ENCODE results near the gene IGSF8. TPM values are rescaled to one million over a fixed set of nuclear protein-coding genes. Genes with fewer than 3 reads are reported as not detected.

The IGSF8 gene
- total RNA-seq, 1 experiment from 2014 or later = 35.6 TPM

DNA sequence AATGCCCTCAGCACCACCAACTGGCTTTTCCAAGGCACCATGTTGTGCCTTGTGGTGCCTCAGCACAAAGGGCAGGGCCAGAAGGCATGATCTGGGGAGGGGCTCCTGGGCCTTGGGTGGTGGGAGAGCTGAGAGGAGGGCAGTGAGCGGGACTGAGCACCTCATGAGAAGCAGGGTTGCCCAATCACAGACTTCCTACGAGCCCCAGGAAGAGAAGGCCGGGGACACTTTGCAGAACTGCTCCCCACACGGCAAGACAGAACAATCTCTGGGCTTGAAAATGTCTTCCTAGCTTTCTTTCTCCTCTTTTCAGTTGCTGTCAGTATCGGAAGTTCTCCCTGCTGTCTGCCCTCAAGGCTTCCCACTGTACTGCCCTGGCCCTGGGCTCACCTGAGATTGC lies 35.2 kb downstream of the IGSF8 start:
- Histone ChIP-seq H3K9ac (ENCODE audit: low read length) (no peak overlapping the region), H3K4me2 (ENCODE audit: low read length) (no peak overlapping the region), H3K79me2 (ENCODE audit: insufficient read depth, low read length) (no peaks in the 10 kb centered on the region), H3K27ac (ENCODE audit: low read depth, low read length) (no peak overlapping the region), H3K9me2 (ENCODE audit: insufficient read depth) (no peaks in the 10 kb centered on the region), H3K4me1 (ENCODE audit: control insufficient read depth in 1 of 2, insufficient read depth in 2 of 2, low read length in 2 of 2) (peaks cover 0 to 8% of the 10 kb centered on the region in 2 experiments; a peak in 2 of 4 replicates), H3K27me3 (ENCODE audit: insufficient read depth, low read length) (no peaks in the 10 kb centered on the region), H3K36me3 (ENCODE audit: control insufficient read depth in 1 of 2, insufficient read depth in 2 of 2, low read length in 2 of 2) (no peaks in the 10 kb centered on the region), H4K20me1 (ENCODE audit: insufficient read depth) (no peaks in the 10 kb centered on the region), H2AFZ (ENCODE audit: low read depth, low read length, poor library complexity, severe bottlenecking) (no peak overlapping the region), H3K9me3 (ENCODE audit: control insufficient read depth in 1 of 2, insufficient read depth in 1 of 2, low read depth in 1 of 2, low read length in 2 of 2) (no peaks in the 10 kb centered on the region), H3K4me3 (replicated peaks in 1 of 2; ENCODE audit: low read depth in 1 of 2, low read length in 2 of 2) (no peak overlapping the region)
- ChIA-PET RAD21 (ENCODE audit: low non-redundant PET in 1 of 2, low total read pairs in 2 of 2, uncharacterized antibody in 2 of 2, unreplicated experiment in 2 of 2) (no interaction called here), POLR2A (no interaction called here), CTCF (interaction anchor here (1.9 kb wide), 1 partner anchor 15 kb away, joined by 10 read pairs; no protein-coding TSS in a partner anchor)
- BruUV-seq (replicated peaks) = no TSS peak
- ATAC-seq = no peak
- intact Hi-C loops (cut with micrococcal nuclease) = no loop called here
- TF ChIP-seq, protein P1, sequence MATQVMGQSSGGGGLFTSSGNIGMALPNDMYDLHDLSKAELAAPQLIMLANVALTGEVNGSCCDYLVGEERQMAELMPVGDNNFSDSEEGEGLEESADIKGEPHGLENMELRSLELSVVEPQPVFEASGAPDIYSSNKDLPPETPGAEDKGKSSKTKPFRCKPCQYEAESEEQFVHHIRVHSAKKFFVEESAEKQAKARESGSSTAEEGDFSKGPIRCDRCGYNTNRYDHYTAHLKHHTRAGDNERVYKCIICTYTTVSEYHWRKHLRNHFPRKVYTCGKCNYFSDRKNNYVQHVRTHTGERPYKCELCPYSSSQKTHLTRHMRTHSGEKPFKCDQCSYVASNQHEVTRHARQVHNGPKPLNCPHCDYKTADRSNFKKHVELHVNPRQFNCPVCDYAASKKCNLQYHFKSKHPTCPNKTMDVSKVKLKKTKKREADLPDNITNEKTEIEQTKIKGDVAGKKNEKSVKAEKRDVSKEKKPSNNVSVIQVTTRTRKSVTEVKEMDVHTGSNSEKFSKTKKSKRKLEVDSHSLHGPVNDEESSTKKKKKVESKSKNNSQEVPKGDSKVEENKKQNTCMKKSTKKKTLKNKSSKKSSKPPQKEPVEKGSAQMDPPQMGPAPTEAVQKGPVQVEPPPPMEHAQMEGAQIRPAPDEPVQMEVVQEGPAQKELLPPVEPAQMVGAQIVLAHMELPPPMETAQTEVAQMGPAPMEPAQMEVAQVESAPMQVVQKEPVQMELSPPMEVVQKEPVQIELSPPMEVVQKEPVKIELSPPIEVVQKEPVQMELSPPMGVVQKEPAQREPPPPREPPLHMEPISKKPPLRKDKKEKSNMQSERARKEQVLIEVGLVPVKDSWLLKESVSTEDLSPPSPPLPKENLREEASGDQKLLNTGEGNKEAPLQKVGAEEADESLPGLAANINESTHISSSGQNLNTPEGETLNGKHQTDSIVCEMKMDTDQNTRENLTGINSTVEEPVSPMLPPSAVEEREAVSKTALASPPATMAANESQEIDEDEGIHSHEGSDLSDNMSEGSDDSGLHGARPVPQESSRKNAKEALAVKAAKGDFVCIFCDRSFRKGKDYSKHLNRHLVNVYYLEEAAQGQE (IDR thresholded peaks at IDR 0.05; ENCODE audit: low read depth) = no peak
- TF ChIP-seq, protein P2, sequence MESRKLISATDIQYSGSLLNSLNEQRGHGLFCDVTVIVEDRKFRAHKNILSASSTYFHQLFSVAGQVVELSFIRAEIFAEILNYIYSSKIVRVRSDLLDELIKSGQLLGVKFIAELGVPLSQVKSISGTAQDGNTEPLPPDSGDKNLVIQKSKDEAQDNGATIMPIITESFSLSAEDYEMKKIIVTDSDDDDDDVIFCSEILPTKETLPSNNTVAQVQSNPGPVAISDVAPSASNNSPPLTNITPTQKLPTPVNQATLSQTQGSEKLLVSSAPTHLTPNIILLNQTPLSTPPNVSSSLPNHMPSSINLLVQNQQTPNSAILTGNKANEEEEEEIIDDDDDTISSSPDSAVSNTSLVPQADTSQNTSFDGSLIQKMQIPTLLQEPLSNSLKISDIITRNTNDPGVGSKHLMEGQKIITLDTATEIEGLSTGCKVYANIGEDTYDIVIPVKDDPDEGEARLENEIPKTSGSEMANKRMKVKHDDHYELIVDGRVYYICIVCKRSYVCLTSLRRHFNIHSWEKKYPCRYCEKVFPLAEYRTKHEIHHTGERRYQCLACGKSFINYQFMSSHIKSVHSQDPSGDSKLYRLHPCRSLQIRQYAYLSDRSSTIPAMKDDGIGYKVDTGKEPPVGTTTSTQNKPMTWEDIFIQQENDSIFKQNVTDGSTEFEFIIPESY (IDR thresholded peaks at IDR 0.05; ENCODE audit: extremely low read depth, insufficient replicate concordance, low read length) = no peak
- TF ChIP-seq, protein P3, sequence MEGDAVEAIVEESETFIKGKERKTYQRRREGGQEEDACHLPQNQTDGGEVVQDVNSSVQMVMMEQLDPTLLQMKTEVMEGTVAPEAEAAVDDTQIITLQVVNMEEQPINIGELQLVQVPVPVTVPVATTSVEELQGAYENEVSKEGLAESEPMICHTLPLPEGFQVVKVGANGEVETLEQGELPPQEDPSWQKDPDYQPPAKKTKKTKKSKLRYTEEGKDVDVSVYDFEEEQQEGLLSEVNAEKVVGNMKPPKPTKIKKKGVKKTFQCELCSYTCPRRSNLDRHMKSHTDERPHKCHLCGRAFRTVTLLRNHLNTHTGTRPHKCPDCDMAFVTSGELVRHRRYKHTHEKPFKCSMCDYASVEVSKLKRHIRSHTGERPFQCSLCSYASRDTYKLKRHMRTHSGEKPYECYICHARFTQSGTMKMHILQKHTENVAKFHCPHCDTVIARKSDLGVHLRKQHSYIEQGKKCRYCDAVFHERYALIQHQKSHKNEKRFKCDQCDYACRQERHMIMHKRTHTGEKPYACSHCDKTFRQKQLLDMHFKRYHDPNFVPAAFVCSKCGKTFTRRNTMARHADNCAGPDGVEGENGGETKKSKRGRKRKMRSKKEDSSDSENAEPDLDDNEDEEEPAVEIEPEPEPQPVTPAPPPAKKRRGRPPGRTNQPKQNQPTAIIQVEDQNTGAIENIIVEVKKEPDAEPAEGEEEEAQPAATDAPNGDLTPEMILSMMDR (IDR thresholded peaks at IDR 0.05 in 2 of 3, conservative IDR thresholded peaks at IDR 0.05 in 1 of 3; ENCODE audit: borderline replicate concordance in 1 of 3, insufficient read depth in 1 of 3, low read depth in 2 of 3, low read length in 2 of 3) = no peak
- TF ChIP-seq YY1 (IDR thresholded peaks at IDR 0.05; ENCODE audit: extremely low read depth, insufficient replicate concordance, low read depth, low read length) (no peak), TCF7L2 (IDR thresholded peaks at IDR 0.05; ENCODE audit: borderline replicate concordance, extremely low read depth, insufficient read depth, insufficient read length) (no peak), EZH2phosphoT487 (IDR thresholded peaks at IDR 0.05; ENCODE audit: borderline replicate concordance) (no peak), JUND (IDR thresholded peaks at IDR 0.05) (no peak), SRF (IDR thresholded peaks at IDR 0.05; ENCODE audit: low read depth) (no peak), ZNF274 (IDR thresholded peaks at IDR 0.05; ENCODE audit: low read depth, low read length) (no peak), SP1 (IDR thresholded peaks at IDR 0.05; ENCODE audit: low read depth) (no peak), CBX3 (IDR thresholded peaks at IDR 0.05; ENCODE audit: low read depth) (no peak), POLR2AphosphoS5 (IDR thresholded peaks at IDR 0.05; ENCODE audit: low read depth, low read length) (no peak), POLR2A (IDR thresholded peaks at IDR 0.05; ENCODE audit: borderline replicate concordance, extremely low read depth, insufficient read depth, insufficient read length) (no peak), CEBPB (IDR thresholded peaks at IDR 0.05; ENCODE audit: low read depth) (no peak)
- TF ChIP-seq, protein P4, sequence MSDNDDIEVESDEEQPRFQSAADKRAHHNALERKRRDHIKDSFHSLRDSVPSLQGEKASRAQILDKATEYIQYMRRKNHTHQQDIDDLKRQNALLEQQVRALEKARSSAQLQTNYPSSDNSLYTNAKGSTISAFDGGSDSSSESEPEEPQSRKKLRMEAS (IDR thresholded peaks at IDR 0.05) = no peak
- TF ChIP-seq, protein P5, sequence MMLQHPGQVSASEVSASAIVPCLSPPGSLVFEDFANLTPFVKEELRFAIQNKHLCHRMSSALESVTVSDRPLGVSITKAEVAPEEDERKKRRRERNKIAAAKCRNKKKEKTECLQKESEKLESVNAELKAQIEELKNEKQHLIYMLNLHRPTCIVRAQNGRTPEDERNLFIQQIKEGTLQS (IDR thresholded peaks at IDR 0.05) = no peak
- DNase-seq (ENCODE audit: low read depth, low spot score) = no peak
